PC-9 (cell line): Measurements from ENCODE around the gene UBR4.

Experiments
- CTCF ChIP-seq: fragments of 200-600 bp; sonication (generic); conservative IDR thresholded peaks from 2 replicates; pipeline ENCODE4 v1.6.1; 2017; ENCODE audit warnings: mixed run types, antibody characterized with exemption, mild to moderate bottlenecking, moderate library complexity
- EZH2 ChIP-seq: fragments of 200-600 bp; sonication (generic); IDR thresholded peaks from 2 replicates; pipeline ENCODE4 v1.8.0; 2017; ENCODE audit warnings: antibody characterized with exemption, low read depth

DNA sequence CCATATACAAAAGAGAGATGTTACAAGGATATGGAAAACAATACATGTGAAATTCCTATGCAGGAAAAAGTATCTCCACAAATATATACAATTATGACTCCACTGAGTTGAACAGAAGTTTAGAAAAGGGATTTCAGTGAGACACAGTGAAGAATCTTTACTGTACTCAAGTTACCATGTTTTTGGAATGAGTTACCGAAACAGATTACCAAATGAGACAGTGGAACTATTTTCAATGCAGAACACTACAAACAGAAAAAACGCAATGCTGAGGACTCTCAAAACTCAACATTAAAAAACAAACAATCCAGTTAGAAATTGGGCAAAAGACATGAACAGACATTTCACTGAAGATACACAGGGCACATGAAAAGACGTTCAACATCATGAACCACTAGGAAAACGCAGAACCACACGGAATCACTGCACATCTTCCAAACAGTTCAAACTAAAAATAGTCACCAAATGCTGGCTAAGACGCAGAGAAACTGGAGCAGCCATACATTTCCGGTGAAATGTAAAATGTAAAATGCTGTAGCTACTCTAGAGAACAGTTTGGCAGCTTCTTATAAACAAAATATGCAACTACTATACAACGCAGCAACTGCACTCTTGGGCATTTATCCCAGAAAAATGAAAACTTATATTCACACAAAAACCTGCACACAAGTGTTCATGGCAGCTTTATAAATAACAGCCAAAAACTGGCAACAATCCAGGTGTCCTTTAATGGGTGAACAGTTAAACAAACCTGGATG is 118.7 kb downstream of the UBR4 start:
- TF ChIP-seq CTCF (no peak), EZH2 (no peak)
